ENCODE measurements around the gene ST6GALNAC5. TPM values are rescaled to one million over a fixed set of nuclear protein-coding genes. Genes with fewer than 3 reads are reported as not detected.
A peak's percentile ranks its signal among the peaks of the same experiment; 100 is the strongest.

ST6GALNAC5 gene
- total and polyA plus RNA-seq, 8 donors = 7.6 to 18.9 (median 10.0) TPM

GRCh38 chr1:77015748-77016341 lies 148.6 kb downstream of the ST6GALNAC5 start:
- H3K27ac ChIP-seq = no peak overlapping the region
- no peak for TF ChIP-seq CTCF (IDR thresholded peaks at IDR 0.05)
- H3K4me3 ChIP-seq = no peak overlapping the region
- intact Hi-C loops (cut with DNase I) = no loop called here
- H3K9me3 ChIP-seq = no peaks in the 10 kb centered on the region
- no peaks in the 10 kb centered on the region for H3K27me3 ChIP-seq
- no peaks in the 10 kb centered on the region for H3K4me1 ChIP-seq
- ATAC-seq = no peak
- no peaks in the 10 kb centered on the region for H3K36me3 ChIP-seq
- DNase-seq = no peak

- intact Hi-C loops (cut with DNase I) = no loop called here
- no peak for DNase-seq
Observed at GRCh38 chr1:77016386-77016985, 149.2 kb downstream of the ST6GALNAC5 start.

GRCh38 chr1:77018311-77018710 lies 151.0 kb downstream of the ST6GALNAC5 start:
- intact Hi-C loops (cut with DNase I) = no loop called here
- no peak for ATAC-seq
- no peak for TF ChIP-seq CTCF (IDR thresholded peaks at IDR 0.05)

More at GRCh38 chr1:77016386-77016985, 149.2 kb downstream of the ST6GALNAC5 start:
- no peak overlapping the region for H3K27ac ChIP-seq
- H3K4me3 ChIP-seq = no peak overlapping the region
- no peaks in the 10 kb centered on the region for H3K4me1 ChIP-seq
- no peaks in the 10 kb centered on the region for H3K9me3 ChIP-seq
- TF ChIP-seq CTCF (IDR thresholded peaks at IDR 0.05) = no peak
- no peaks in the 10 kb centered on the region for H3K27me3 ChIP-seq
- H3K36me3 ChIP-seq = no peaks in the 10 kb centered on the region
- ATAC-seq = no peak

GRCh38 chr1:77018761-77019160 lies 151.5 kb downstream of the ST6GALNAC5 start:
- no peaks in the 10 kb centered on the region for H3K36me3 ChIP-seq
- intact Hi-C loops (cut with DNase I) = no loop called here
- no peaks in the 10 kb centered on the region for H3K27me3 ChIP-seq
- H3K9me3 ChIP-seq = no peaks in the 10 kb centered on the region
- no peaks in the 10 kb centered on the region for H3K4me1 ChIP-seq
- DNase-seq (peak in 1 of 4 donors; percentile 37), ATAC-seq (peak; percentile 76)
- no peak for TF ChIP-seq CTCF (IDR thresholded peaks at IDR 0.05)
- no peak overlapping the region for H3K27ac ChIP-seq
- H3K4me3 ChIP-seq = no peak overlapping the region

More at GRCh38 chr1:77018311-77018710, 151.0 kb downstream of the ST6GALNAC5 start:
- H3K36me3 ChIP-seq = no peaks in the 10 kb centered on the region
- H3K27me3 ChIP-seq = no peaks in the 10 kb centered on the region
- H3K4me3 ChIP-seq = no peak overlapping the region
- no peak for DNase-seq
- H3K27ac ChIP-seq = no peak overlapping the region
- no peaks in the 10 kb centered on the region for H3K4me1 ChIP-seq
- no peaks in the 10 kb centered on the region for H3K9me3 ChIP-seq

- TF ChIP-seq CTCF (IDR thresholded peaks at IDR 0.05) = no peak
- H3K36me3 ChIP-seq = no peaks in the 10 kb centered on the region
- H3K27ac ChIP-seq = no peak overlapping the region
- ATAC-seq (no peak), DNase-seq (no peak)
- H3K27me3 ChIP-seq = no peaks in the 10 kb centered on the region
- intact Hi-C loops (cut with DNase I) = no loop called here
- no peaks in the 10 kb centered on the region for H3K9me3 ChIP-seq
- no peaks in the 10 kb centered on the region for H3K4me1 ChIP-seq
- H3K4me3 ChIP-seq = no peak overlapping the region
Observed at GRCh38 chr1:77021732-77022131, 154.5 kb downstream of the ST6GALNAC5 start.

Measured in left lung (tissue), 10 donors.